PC-3 (cell line): Measurements from ENCODE around the gene EIF4A3. TPM values are rescaled to one million over a fixed set of nuclear protein-coding genes. Genes with fewer than 3 reads are reported as not detected.

Source experiments
- ATAC-seq: fragments of 200-7000 bp; cut with Tn5 transposase; 2 replicates; pipeline ENCODE4 v1.9.1; 2020; ENCODE audit warnings: mild to moderate bottlenecking, moderate library complexity
- BruUV-seq: library from RNA; stranded (reverse); fragments of 400-500 nt; replicated peaks from 2 replicates; lab custom pipeline; 2021; lab: Mats Ljungman, UMichigan
- CTCF ChIA-PET: fragments of 300-600 bp; sonication (Branson Sonifier 250); formaldehyde crosslinking; loops from one replicate; lab custom pipeline; 2022; ENCODE audit warnings: antibody characterized with exemption; lab: Charles Lee
- POLR2A ChIA-PET: fragments of 300-600 bp; sonication (Branson Sonifier 250); formaldehyde crosslinking; loops from one replicate; lab custom pipeline; 2022; ENCODE audit warnings: antibody characterized with exemption; ENCODE audit not compliant: unreplicated experiment; lab: Charles Lee
- DNase-seq: peaks from one replicate; pipeline ENCODE4 v3.0.0-alpha.2; 2015
- H2AFZ ChIP-seq: fragments of 300-600 bp; sonication (generic); 2 replicates; pipeline ENCODE4 v1.6.0; 2016; ENCODE audit warnings: antibody characterized with exemption, low read length
- H3F3A ChIP-seq: fragments of 300-600 bp; sonication (generic); one replicate; pipeline ENCODE4 v1.6.0; 2017; ENCODE audit warnings: antibody characterized with exemption, low read length, control low read depth, mild to moderate bottlenecking; ENCODE audit not compliant: unreplicated experiment
- H3K27ac ChIP-seq: fragments of 300-600 bp; sonication (generic); 2 replicates; pipeline ENCODE4 v1.5.1; 2016; ENCODE audit warnings: mild to moderate bottlenecking, low read length
- H3K27me3 ChIP-seq: fragments of 300-600 bp; sonication (generic); 2 replicates; pipeline ENCODE4 v1.6.1; 2016; ENCODE audit warnings: low read length, mixed read lengths
- H3K36me3 ChIP-seq: fragments of 300-600 bp; sonication (generic); 2 replicates; pipeline ENCODE4 v1.6.1; 2016; ENCODE audit warnings: low read depth, mixed run types, low read length, mixed read lengths
- H3K4me1 ChIP-seq: fragments of 300-600 bp; sonication (generic); 2 replicates; pipeline ENCODE4 v1.5.1; 2016; ENCODE audit warnings: low read length; ENCODE audit not compliant: insufficient read depth
- H3K4me2 ChIP-seq: fragments of 300-600 bp; sonication (generic); 2 replicates; pipeline ENCODE4 v1.6.0; 2016; ENCODE audit warnings: low read length
- H3K4me3 ChIP-seq: fragments of 300-600 bp; sonication (generic); 2 replicates; pipeline ENCODE4 v1.5.1; 2016; ENCODE audit warnings: mild to moderate bottlenecking, low read length, mixed read lengths
- H3K79me2 ChIP-seq: fragments of 300-600 bp; sonication (generic); 2 replicates; pipeline ENCODE4 v1.6.1; 2017; ENCODE audit warnings: low read length, mixed read lengths
- H3K9ac ChIP-seq: fragments of 300-600 bp; sonication (generic); 2 replicates; pipeline ENCODE4 v1.6.0; 2016; ENCODE audit warnings: mild to moderate bottlenecking, low read length
- H3K9me2 ChIP-seq: fragments of 300-600 bp; sonication (generic); replicated peaks from 2 replicates; pipeline ENCODE4 v1.6.1; 2016; ENCODE audit warnings: mixed run types, low read length, mixed read lengths
- H3K9me3 ChIP-seq: fragments of 300-600 bp; sonication (generic); 2 replicates; pipeline ENCODE4 v1.6.1; 2016; ENCODE audit warnings: low read length, mixed read lengths
- H4K20me1 ChIP-seq: fragments of 300-600 bp; sonication (generic); 2 replicates; pipeline ENCODE4 v1.6.1; 2016; ENCODE audit warnings: low read length, mixed read lengths
- EZH2 ChIP-seq: fragments of 300-600 bp; sonication (generic); IDR thresholded peaks from one replicate; pipeline ENCODE4 v1.6.1; 2017; ENCODE audit warnings: antibody characterized with exemption, mild to moderate bottlenecking, low read length; ENCODE audit not compliant: unreplicated experiment
- EZH2phosphoT487 ChIP-seq: fragments of 300-600 bp; sonication (generic); IDR thresholded peaks from 2 replicates; pipeline ENCODE4 v1.6.1; 2018; ENCODE audit warnings: mild to moderate bottlenecking, antibody characterized with exemption, low read length, borderline replicate concordance
- intact Hi-C: fragments of 100-400 bp; cut with micrococcal nuclease; formaldehyde crosslinking; loops from 2 replicates; pipeline ENCODE4 v1.9.0; 2023
- total RNA-seq: library from RNA; depleted of rRNA; stranded (reverse); fragments of >200 nt; gene quantifications from 2 replicates; pipeline ENCODE4 v1.2.3, GENCODE V29; 2014
- TF ChIP-seq, protein P1 (sequence below): fragments of 300-600 bp; sonication (generic); conservative IDR thresholded peaks from 2 replicates; pipeline ENCODE4 v1.5.1; 2017; ENCODE audit warnings: antibody characterized with exemption, low read depth, mild to moderate bottlenecking, low read length

Gene EIF4A3
- total RNA-seq, 1 experiment from 2014 or later: 167 TPM

DNA sequence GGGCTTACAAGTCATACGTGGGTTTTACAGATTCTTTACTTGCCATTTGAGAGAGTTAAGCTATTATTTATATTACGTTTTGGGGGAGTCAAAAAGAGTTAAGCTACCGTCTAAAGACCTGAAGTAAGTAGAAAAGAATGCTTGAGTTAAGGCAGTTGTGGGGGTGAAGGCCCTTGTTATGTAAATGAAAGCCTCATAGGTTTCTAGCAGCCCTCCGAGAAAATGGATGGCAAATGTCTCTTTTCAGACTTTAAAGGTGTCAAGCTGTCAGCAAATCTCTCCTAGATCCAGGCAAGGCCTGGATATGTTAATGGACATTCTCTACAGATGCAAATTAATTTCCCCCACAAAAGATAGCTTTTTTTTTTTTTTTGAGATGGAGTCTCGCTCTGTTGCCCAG lies 7.2 kb upstream of the EIF4A3 start:
- Histone ChIP-seq H3K4me3 (no peak overlapping the region), H4K20me1 (no peaks in the 10 kb centered on the region), H3K4me1 (no peaks in the 10 kb centered on the region), H3K9ac (no peak overlapping the region), H3K9me2 (no peaks in the 10 kb centered on the region), H3K27ac (no peak overlapping the region), H3K4me2 (no peak overlapping the region), H3K9me3 (peaks cover 7% of the 10 kb centered on the region), H3F3A (no peaks in the 10 kb centered on the region), H3K27me3 (no peaks in the 10 kb centered on the region), H3K79me2 (peaks cover 3% of the 10 kb centered on the region; the same call in 1 of the 2 replicates), H2AFZ (no peak overlapping the region), H3K36me3 (no peaks in the 10 kb centered on the region)
- POLR2A ChIA-PET: no interaction called here
- intact Hi-C loops: no loop called here
- CTCF ChIA-PET: no interaction called here
- no peak for DNase-seq
- no peak for TF ChIP-seq EZH2phosphoT487
- TF ChIP-seq EZH2: no peak
- TF ChIP-seq, protein P1, sequence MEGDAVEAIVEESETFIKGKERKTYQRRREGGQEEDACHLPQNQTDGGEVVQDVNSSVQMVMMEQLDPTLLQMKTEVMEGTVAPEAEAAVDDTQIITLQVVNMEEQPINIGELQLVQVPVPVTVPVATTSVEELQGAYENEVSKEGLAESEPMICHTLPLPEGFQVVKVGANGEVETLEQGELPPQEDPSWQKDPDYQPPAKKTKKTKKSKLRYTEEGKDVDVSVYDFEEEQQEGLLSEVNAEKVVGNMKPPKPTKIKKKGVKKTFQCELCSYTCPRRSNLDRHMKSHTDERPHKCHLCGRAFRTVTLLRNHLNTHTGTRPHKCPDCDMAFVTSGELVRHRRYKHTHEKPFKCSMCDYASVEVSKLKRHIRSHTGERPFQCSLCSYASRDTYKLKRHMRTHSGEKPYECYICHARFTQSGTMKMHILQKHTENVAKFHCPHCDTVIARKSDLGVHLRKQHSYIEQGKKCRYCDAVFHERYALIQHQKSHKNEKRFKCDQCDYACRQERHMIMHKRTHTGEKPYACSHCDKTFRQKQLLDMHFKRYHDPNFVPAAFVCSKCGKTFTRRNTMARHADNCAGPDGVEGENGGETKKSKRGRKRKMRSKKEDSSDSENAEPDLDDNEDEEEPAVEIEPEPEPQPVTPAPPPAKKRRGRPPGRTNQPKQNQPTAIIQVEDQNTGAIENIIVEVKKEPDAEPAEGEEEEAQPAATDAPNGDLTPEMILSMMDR: no peak
- no peak for ATAC-seq
- no TSS peak for BruUV-seq

- no peaks in the 10 kb centered on the region for H3F3A ChIP-seq
- intact Hi-C loops: no loop called here
- H3K4me3 ChIP-seq: no peak overlapping the region
- H2AFZ ChIP-seq: no peak overlapping the region
- H3K36me3 ChIP-seq: no peaks in the 10 kb centered on the region
- H3K4me2 ChIP-seq: no peak overlapping the region
- H3K79me2 ChIP-seq: peaks cover 14% of the 10 kb centered on the region
- H3K27me3 ChIP-seq: no peaks in the 10 kb centered on the region
- H3K9me3 ChIP-seq: peaks cover 7% of the 10 kb centered on the region
- no peak for ATAC-seq
- ChIA-PET POLR2A (no interaction called here), CTCF (no interaction called here)
- H3K9ac ChIP-seq: no peak overlapping the region
- no TSS peak for BruUV-seq
- DNase-seq: no peak
- no peaks in the 10 kb centered on the region for H3K4me1 ChIP-seq
- H4K20me1 ChIP-seq: no peaks in the 10 kb centered on the region
- H3K27ac ChIP-seq: no peak overlapping the region
- TF ChIP-seq, protein P1: no peak
- TF ChIP-seq EZH2: no peak
- no peak for TF ChIP-seq EZH2phosphoT487
- no peaks in the 10 kb centered on the region for H3K9me2 ChIP-seq
These were observed 6.1 kb upstream of the EIF4A3 start for GRCh38 chr17:80153004-80153403.

DNA sequence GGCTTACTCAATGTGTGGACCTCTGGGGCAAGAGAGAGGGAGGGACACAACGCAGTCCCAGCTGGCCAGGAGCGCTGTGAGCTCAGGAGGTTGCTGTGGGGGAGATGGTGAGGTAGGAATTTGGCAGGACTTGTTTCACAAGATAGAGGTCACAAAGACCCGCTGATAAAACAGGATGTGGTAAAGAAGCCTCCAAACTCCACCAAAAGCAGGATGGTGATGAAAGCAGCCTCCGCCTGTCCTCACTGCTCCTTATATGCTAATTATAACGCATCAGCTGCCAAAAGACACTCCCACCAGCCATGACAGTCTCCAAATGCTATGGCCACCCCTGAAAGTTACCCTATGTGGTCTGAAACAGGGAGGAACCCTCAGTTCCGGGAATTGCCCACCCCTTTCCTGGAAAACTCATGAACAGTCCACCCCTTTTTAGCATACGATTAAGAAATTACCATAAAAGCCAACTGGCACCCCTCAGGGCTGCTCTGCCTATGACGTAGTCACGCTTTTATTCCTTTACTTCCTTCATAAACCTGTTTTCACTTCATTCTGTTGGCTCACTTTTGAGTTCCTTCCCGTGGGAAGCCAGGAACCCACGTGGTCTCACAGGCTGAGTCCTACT lies 5.3 kb upstream of the EIF4A3 start:
- DNase-seq: no peak
- intact Hi-C loops: no loop called here
- no peaks in the 10 kb centered on the region for H3K4me1 ChIP-seq
- no peaks in the 10 kb centered on the region for H3F3A ChIP-seq
- no peaks in the 10 kb centered on the region for H3K36me3 ChIP-seq
- ChIA-PET POLR2A (no interaction called here), CTCF (no interaction called here)
- H3K9me3 ChIP-seq: peaks cover 7% of the 10 kb centered on the region
- H3K9ac ChIP-seq: no peak overlapping the region
- no TSS peak for BruUV-seq
- H3K9me2 ChIP-seq: no peaks in the 10 kb centered on the region
- no peaks in the 10 kb centered on the region for H3K27me3 ChIP-seq
- H3K27ac ChIP-seq: no peak overlapping the region
- no peak overlapping the region for H3K4me2 ChIP-seq
- ATAC-seq: no peak
- peaks cover 22% of the 10 kb centered on the region for H3K79me2 ChIP-seq
- TF ChIP-seq EZH2 (no peak), EZH2phosphoT487 (no peak)
- TF ChIP-seq, protein P1: no peak
- H3K4me3 ChIP-seq: no peak overlapping the region
- H2AFZ ChIP-seq: no peak overlapping the region
- no peaks in the 10 kb centered on the region for H4K20me1 ChIP-seq
